IPS-18a (cell line): ENCODE results near the gene SIRT1.
"Not testable (repeated sequence)": the region's sequence is repeated elsewhere in the genome, so short reads cannot be mapped to it uniquely, and the experiment has no call there.

Experiments used
- H3K27ac ChIP-seq: one replicate; pipeline ENCODE4 v1.5.1; 2013; ENCODE audit warnings: low read length
- H3K27me3 ChIP-seq: one replicate; pipeline ENCODE4 v1.6.1; 2013; ENCODE audit warnings: mild to moderate bottlenecking, low read length; ENCODE audit not compliant: control insufficient read depth, insufficient read depth
- H3K36me3 ChIP-seq: one replicate; pipeline ENCODE4 v1.6.1; 2013; ENCODE audit warnings: low read depth, low read length; ENCODE audit not compliant: control insufficient read depth
- H3K4me1 ChIP-seq: one replicate; pipeline ENCODE4 v1.6.1; 2013; ENCODE audit warnings: low read depth, low read length; ENCODE audit not compliant: control insufficient read depth
- H3K4me3 ChIP-seq: one replicate; pipeline ENCODE4 v1.5.1; 2013; ENCODE audit warnings: low read length
- H3K9ac ChIP-seq: one replicate; pipeline ENCODE4 v1.6.1; 2013; ENCODE audit warnings: mild to moderate bottlenecking, low read length, moderate library complexity
- H3K9me3 ChIP-seq: one replicate; pipeline ENCODE4 v1.6.1; 2013; ENCODE audit warnings: low read depth, low read length; ENCODE audit not compliant: control insufficient read depth

The SIRT1 gene

GRCh38 chr10:67884313-67884841 lies at the start of gene SIRT1:
Gene SIRT1 (plus strand): TSS chr10:67884656. CDS start chr10:67884722, 66 bp downstream.
- H3K27ac ChIP-seq: peak within 1 kb of the TSS; percentile 33
- H3K4me1 ChIP-seq: no peaks in the 10 kb centered on the region
- H3K9me3 ChIP-seq: no peaks in the 10 kb centered on the region
- H3K36me3 ChIP-seq: peaks cover 29% of the 10 kb centered on the region
- peak within 1 kb of the TSS; percentile 84 for H3K9ac ChIP-seq
- H3K27me3 ChIP-seq: no peaks in the 10 kb centered on the region
- peak within 1 kb of the TSS; percentile 99 for H3K4me3 ChIP-seq

- not testable (repeated sequence) for H3K4me3 ChIP-seq, H3K36me3 ChIP-seq, H3K9ac ChIP-seq, H3K4me1 ChIP-seq, H3K9me3 ChIP-seq, H3K27ac ChIP-seq, H3K27me3 ChIP-seq
Measured at GRCh38 chr10:67835541-67836394, 48.7 kb upstream of the SIRT1 start.

- Histone ChIP-seq H3K9me3 (no peaks in the 10 kb centered on the region), H3K4me3 (no peak overlapping the region), H3K9ac (no peak overlapping the region), H3K27me3 (no peaks in the 10 kb centered on the region), H3K36me3 (no peaks in the 10 kb centered on the region), H3K4me1 (no peaks in the 10 kb centered on the region), H3K27ac (no peak overlapping the region)
Measured at GRCh38 chr10:67836488-67836887, 48.0 kb upstream of the SIRT1 start.

DNA sequence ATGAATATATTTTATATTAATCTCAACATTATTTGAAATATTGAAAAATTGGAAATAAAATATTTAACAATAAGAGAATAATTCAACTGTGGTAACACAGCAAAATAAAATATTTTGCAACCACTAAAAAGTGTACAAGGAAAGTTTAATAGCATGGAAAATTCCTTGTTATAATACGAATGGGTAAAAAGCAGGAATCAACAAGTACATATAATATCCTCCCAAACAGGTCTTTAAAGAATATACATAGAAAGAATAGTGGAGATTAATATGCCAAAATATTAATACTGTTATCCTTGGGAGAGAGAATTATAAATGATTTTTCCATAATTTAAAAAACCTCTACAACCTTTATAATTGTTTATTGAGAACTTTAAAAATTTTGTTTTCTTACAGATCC lies 47.5 kb upstream of the SIRT1 start:
- Histone ChIP-seq H3K9ac (no peak overlapping the region), H3K27me3 (no peaks in the 10 kb centered on the region), H3K4me3 (no peak overlapping the region), H3K36me3 (no peaks in the 10 kb centered on the region), H3K27ac (no peak overlapping the region), H3K9me3 (no peaks in the 10 kb centered on the region), H3K4me1 (no peaks in the 10 kb centered on the region)

GRCh38 chr10:67837541-67838314 lies 46.7 kb upstream of the SIRT1 start, which contains the start of gene DNAJC12:
Gene DNAJC12 (minus strand): TSS chr10:67838188. CDS start chr10:67838011, 177 bp downstream.
- Histone ChIP-seq H3K4me1 (no peaks in the 10 kb centered on the region), H3K27ac (no peak within 1 kb of the TSS), H3K4me3 (peak within 1 kb of the TSS; percentile 12), H3K9ac (peak within 1 kb of the TSS; percentile 0), H3K36me3 (no peaks in the 10 kb centered on the region), H3K9me3 (no peaks in the 10 kb centered on the region), H3K27me3 (no peaks in the 10 kb centered on the region)

GRCh38 chr10:67839511-67839910 lies 44.9 kb upstream of the SIRT1 start:
- not testable (repeated sequence) for H3K27ac ChIP-seq, H3K9me3 ChIP-seq, H3K36me3 ChIP-seq, H3K4me1 ChIP-seq, H3K4me3 ChIP-seq, H3K27me3 ChIP-seq, H3K9ac ChIP-seq

- Histone ChIP-seq H3K36me3 (no peaks in the 10 kb centered on the region), H3K4me3 (no peak overlapping the region), H3K27ac (no peak overlapping the region), H3K9ac (no peak overlapping the region), H3K4me1 (no peaks in the 10 kb centered on the region), H3K9me3 (no peaks in the 10 kb centered on the region), H3K27me3 (no peaks in the 10 kb centered on the region)
Measured at GRCh38 chr10:67839951-67840350, 44.5 kb upstream of the SIRT1 start.

DNA sequence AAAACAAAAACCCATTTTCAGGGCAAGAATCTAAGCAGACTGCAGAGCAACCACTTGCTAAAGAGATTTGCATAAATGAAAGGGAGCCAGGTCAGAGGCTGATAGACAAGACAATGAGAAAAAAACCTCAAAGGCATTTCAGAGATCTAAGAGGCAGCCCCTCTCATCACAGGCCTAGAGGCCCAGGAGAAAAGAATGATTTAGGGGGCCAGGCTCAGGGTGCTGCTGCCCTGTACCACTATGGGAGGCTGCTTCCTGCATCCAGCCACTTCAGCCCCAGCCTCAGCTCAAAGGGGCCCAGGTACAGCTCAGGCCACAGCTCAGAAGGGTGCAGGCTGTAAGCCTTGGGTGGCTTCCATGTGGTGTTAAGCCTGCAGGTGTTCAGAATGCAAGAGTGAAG lies 42.7 kb upstream of the SIRT1 start:
- no peak overlapping the region for H3K9ac ChIP-seq
- H3K27me3 ChIP-seq: no peaks in the 10 kb centered on the region
- H3K4me1 ChIP-seq: no peaks in the 10 kb centered on the region
- no peak overlapping the region for H3K4me3 ChIP-seq
- H3K36me3 ChIP-seq: no peaks in the 10 kb centered on the region
- no peak overlapping the region for H3K27ac ChIP-seq
- H3K9me3 ChIP-seq: no peaks in the 10 kb centered on the region

DNA sequence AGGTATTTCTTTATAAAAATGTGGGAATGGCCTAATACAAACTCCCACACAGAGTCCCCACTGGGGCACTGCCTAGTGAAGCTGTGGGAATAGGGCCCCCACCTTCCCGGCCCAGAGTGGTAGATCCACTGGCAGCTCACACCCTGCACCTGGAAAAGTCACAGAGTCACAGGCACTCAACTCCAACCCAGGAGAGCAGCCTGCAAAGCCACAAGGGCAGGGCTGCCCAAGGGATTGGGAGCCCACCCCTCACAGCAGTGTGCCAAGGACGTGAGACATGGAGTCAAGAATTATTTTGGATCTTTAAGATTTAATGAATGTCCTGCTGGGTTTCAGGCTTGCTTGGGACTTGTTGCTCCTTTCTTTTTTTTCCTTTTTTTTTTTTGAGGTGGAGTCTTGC lies 41.2 kb upstream of the SIRT1 start:
- Histone ChIP-seq H3K4me3 (no peak overlapping the region), H3K27me3 (no peaks in the 10 kb centered on the region), H3K36me3 (no peaks in the 10 kb centered on the region), H3K9me3 (no peaks in the 10 kb centered on the region), H3K27ac (no peak overlapping the region), H3K9ac (no peak overlapping the region), H3K4me1 (no peaks in the 10 kb centered on the region)

DNA sequence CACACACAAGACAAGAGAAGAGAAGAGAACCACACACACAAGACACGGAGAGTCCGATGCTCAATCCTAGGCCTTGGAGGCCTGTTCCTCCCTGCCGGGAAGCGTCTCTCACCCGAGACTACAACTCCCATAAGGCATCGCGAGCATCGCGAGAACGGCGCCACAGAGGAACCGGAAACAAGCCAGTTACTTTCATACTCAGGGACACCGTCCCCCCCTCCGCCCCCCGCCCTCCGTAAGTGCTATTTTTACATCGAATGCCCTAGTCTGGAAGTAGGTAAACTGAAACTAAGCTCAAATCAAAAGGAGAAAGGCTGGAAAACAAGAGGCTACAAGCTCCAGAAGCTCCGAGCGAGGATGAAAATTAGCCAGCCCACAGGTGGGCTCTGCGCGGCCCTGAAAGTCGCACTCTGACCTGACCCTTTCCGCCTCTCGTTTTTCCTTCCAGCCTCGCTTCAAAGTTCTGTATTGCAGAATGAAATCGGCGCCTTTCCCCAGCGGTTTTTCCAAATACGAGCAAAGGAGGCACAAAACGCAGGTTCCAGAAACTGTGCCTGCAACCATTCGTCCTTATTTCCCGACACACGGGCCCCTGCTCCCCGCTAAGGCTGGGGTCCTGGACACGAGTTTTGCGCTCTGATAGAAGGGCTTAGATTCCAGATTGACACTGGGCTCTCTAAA lies 35.0 kb upstream of the SIRT1 start:
- peak overlapping the region; percentile 89 for H3K27ac ChIP-seq

DNA sequence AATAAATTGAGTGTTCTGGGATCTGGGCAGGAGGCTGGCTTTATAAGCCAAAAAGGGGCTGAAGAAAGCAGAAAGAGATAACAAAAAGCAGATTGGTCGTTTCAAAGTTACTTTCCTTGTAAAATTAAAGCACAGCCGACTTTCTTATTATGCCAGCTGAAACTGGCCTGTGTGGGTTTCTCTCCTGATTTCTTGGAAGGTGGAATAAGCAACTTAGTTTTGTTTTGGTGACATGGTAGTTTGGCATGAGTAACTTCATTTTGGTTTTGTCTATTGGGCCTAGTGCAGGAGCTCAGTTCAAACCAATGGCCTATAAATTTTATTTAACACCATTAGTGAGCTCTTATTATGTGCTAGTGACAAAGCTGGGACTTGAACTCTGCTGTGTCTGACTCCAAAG lies 33.3 kb upstream of the SIRT1 start:
- Histone ChIP-seq H3K36me3 (no peaks in the 10 kb centered on the region), H3K4me3 (no peak overlapping the region), H3K9me3 (no peaks in the 10 kb centered on the region), H3K4me1 (no peaks in the 10 kb centered on the region), H3K27me3 (no peaks in the 10 kb centered on the region), H3K27ac (no peak overlapping the region), H3K9ac (no peak overlapping the region)

More for the DNA sequence above, 35.0 kb upstream of the SIRT1 start:
- Histone ChIP-seq H3K36me3 (no peaks in the 10 kb centered on the region), H3K4me1 (no peaks in the 10 kb centered on the region), H3K4me3 (peak overlapping the region; percentile 97), H3K27me3 (no peaks in the 10 kb centered on the region), H3K9me3 (no peaks in the 10 kb centered on the region), H3K9ac (peak overlapping the region; percentile 92)
